Activated CD4-positive, alpha-beta T cell treated with anti-CD3 and anti-CD28 coated beads, Interleukin-2, amount 50 U/mL, for 48 hours (primary cell): ENCODE results near the gene LTB4R2.

Experiments
- DNase-seq, 2 experiments: peaks; one replicate each; pipeline ENCODE4 v3.0.0-alpha.2; 2020

LTB4R2 gene

GRCh38 chr14:24299255-24300191 lies 10.4 kb upstream of the LTB4R2 start, which contains the start of the genes DHRS1 and NOP9:
DHRS1 (minus strand) TSS chr14:24299780; CDS start chr14:24299106, 674 bp downstream.
NOP9 (plus strand) TSS chr14:24299850; CDS start chr14:24299955, 105 bp downstream.
- peak; percentile 94 to 95 for DNase-seq

- DNase-seq, result no peak
Observed at GRCh38 chr14:24300326-24300980, 9.5 kb upstream of the LTB4R2 start.

GRCh38 chr14:24304019-24304387 lies 5.9 kb upstream of the LTB4R2 start:
- DNase-seq, result no peak

- DNase-seq, result no peak
Observed at GRCh38 chr14:24307156-24307574, 2.8 kb upstream of the LTB4R2 start.

- DNase-seq, result peak; percentile 66 to 75
Observed at GRCh38 chr14:24307575-24308341, 2.2 kb upstream of the LTB4R2 start, which contains the start of gene CIDEB. CIDEB (minus strand) TSS chr14:24307977; CDS start chr14:24307858, 119 bp downstream.

GRCh38 chr14:24308342-24309124 lies 1.4 kb upstream of the LTB4R2 start:
- DNase-seq, result no peak

GRCh38 chr14:24310265-24310645 lies 315 bp downstream of the LTB4R2 start:
- no peak for DNase-seq

GRCh38 chr14:24310646-24311604 lies 985 bp downstream of the LTB4R2 start, which contains the start of gene LTB4R:
LTB4R (plus strand) TSS chr14:24311502; CDS start chr14:24315652, 4,150 bp downstream.
- DNase-seq, result peak; percentile 67 to 73

GRCh38 chr14:24311837-24312615 lies 2.1 kb downstream of the LTB4R2 start:
- no peak for DNase-seq

- DNase-seq, result peak in 1 of 2 experiments; percentile 44
Observed at GRCh38 chr14:24312736-24313507, 3.0 kb downstream of the LTB4R2 start.

GRCh38 chr14:24313913-24314312 lies 4.0 kb downstream of the LTB4R2 start:
- DNase-seq, result no peak

- no peak for DNase-seq
Observed at GRCh38 chr14:24314377-24315193, 4.6 kb downstream of the LTB4R2 start.

- no peak for DNase-seq
Observed at GRCh38 chr14:24315243-24315806, 5.4 kb downstream of the LTB4R2 start.

- DNase-seq, result no peak
Observed at GRCh38 chr14:24315807-24316596, 6.1 kb downstream of the LTB4R2 start.

GRCh38 chr14:24316597-24316950 lies 6.6 kb downstream of the LTB4R2 start:
- no peak for DNase-seq

- no peak for DNase-seq
Observed at GRCh38 chr14:24317141-24317928, 7.4 kb downstream of the LTB4R2 start.
